HepG2 (cell line): ENCODE data around the gene PWWP2A. TPM values are rescaled to one million over a fixed set of nuclear protein-coding genes. Genes with fewer than 3 reads are reported as not detected.

Source experiments
- ATAC-seq: fragments of 200-7000 bp; cut with Tn5 transposase; 3 replicates; pipeline ENCODE4 v1.9.1; 2020; ENCODE audit warnings: mild to moderate bottlenecking, moderate library complexity
- BruUV-seq: library from RNA; stranded (reverse); fragments of 400-500 nt; replicated peaks from 2 replicates; lab custom pipeline; 2021; lab: Mats Ljungman, UMichigan
- CTCF ChIA-PET: fragments of 300-600 bp; formaldehyde crosslinking; extraction: SDS; loops from one replicate; lab custom pipeline; 2021; ENCODE audit warnings: low total read pairs, inconsistent platforms, low intra/inter-chr PET ratio; lab: Yijun Ruan, JAX
- POLR2A ChIA-PET: fragments of 350-600 bp; sonication (Branson Sonifier 250); formaldehyde crosslinking; loops from one replicate; lab custom pipeline; 2020; ENCODE audit warnings: antibody characterized with exemption, inconsistent platforms; lab: Yijun Ruan, JAX
- DNase-seq: peaks from one replicate; pipeline ENCODE4 v3.0.0-alpha.2; 2015; ENCODE audit warnings: low spot score
- FAIRE-seq: peaks from 3 replicates; lab custom pipeline; 2011; peaks lifted over from hg19 to GRCh38; lab: Jason Lieb, UNC
- H2AFZ ChIP-seq: one replicate; pipeline ENCODE4 v1.6.1; 2011; ENCODE audit warnings: low read length, inconsistent platforms
- H3K27ac ChIP-seq: fragments of 300-600 bp; 3 replicates; pipeline ENCODE4 v1.8.0; 2011; ENCODE audit warnings: mixed run types, mild to moderate bottlenecking, mixed read lengths, low read length, inconsistent platforms; ENCODE audit not compliant: insufficient read depth; ENCODE audit errors: extremely low read length
- H3K27me3 ChIP-seq, 2 experiments: fragments of 200-600 bp in 1 of 2; 2 replicates in 1 of 2; 3 replicates in 1 of 2; pipeline versions ENCODE4 v1.6.0 to v1.8.0; 2011; ENCODE audit warnings: low read length in 2 of 2, mild to moderate bottlenecking in 2 of 2, moderate library complexity in 2 of 2, inconsistent platforms in 1 of 2; ENCODE audit not compliant: insufficient read depth in 2 of 2, control insufficient read depth in 1 of 2
- H3K36me3 ChIP-seq, 2 experiments: fragments of 200-600 bp in 1 of 2; replicated peaks in 1 of 2; 2 replicates in 1 of 2; 3 replicates in 1 of 2; pipeline versions ENCODE4 v1.5.1 to v1.8.0; 2011; ENCODE audit warnings: low read length in 2 of 2, inconsistent platforms in 1 of 2; ENCODE audit not compliant: insufficient read depth in 2 of 2, control insufficient read depth in 1 of 2
- H3K4me1 ChIP-seq: 2 replicates; pipeline ENCODE4 v1.5.1; 2012; ENCODE audit warnings: low read length, inconsistent platforms; ENCODE audit not compliant: insufficient read depth
- H3K4me2 ChIP-seq: 2 replicates; pipeline ENCODE4 v1.6.0; 2011; ENCODE audit warnings: low read depth, low read length, inconsistent platforms
- H3K4me3 ChIP-seq, 3 experiments: fragments of 200-600 bp in 1 of 3; sonication (generic), shearing (Covaris generic) in 1 of 3; replicated peaks in 1 of 3; 2 replicates each; pipeline ENCODE4 v1.5.1; 2011 to 2016; ENCODE audit warnings: low read length in 3 of 3, inconsistent platforms in 2 of 3, low read depth in 2 of 3, mild to moderate bottlenecking in 2 of 3, control low read depth in 1 of 3, mixed read lengths in 1 of 3; ENCODE audit not compliant: insufficient read depth in 1 of 3
- H3K79me2 ChIP-seq: one replicate; pipeline ENCODE4 v1.6.1; 2011; ENCODE audit warnings: low read length, inconsistent platforms; ENCODE audit not compliant: insufficient read depth
- H3K9ac ChIP-seq: 2 replicates; pipeline ENCODE4 v1.6.0; 2011; ENCODE audit warnings: mild to moderate bottlenecking, low read depth, low read length, inconsistent platforms; ENCODE audit not compliant: insufficient read depth
- H3K9me3 ChIP-seq: 2 replicates; pipeline ENCODE4 v1.5.1; 2012; ENCODE audit warnings: mild to moderate bottlenecking, low read length
- H4K20me1 ChIP-seq: 2 replicates; pipeline ENCODE4 v1.6.0; 2011; ENCODE audit warnings: inconsistent platforms, mild to moderate bottlenecking, low read length, moderate library complexity; ENCODE audit not compliant: insufficient read depth
- HIC2 ChIP-seq: sonication (generic); formaldehyde crosslinking; IDR thresholded peaks from 2 replicates; pipeline ENCODE4 v1.9.0; 2022; ENCODE audit warnings: low read depth, missing genetic modification reagents
- RBM22 ChIP-seq: fragments of 200-400 bp; formaldehyde crosslinking; optimal IDR thresholded peaks from 2 replicates; pipeline ENCODE3; 2017; ENCODE audit warnings: mild to moderate bottlenecking, low read length, moderate library complexity
- ZNF12 ChIP-seq: sonication (generic); formaldehyde crosslinking; IDR thresholded peaks from 2 replicates; pipeline ENCODE4 v1.5.0; 2020; ENCODE audit warnings: missing genetic modification reagents
- WGBS: methylation state at CpG from one replicate; pipeline ENCODE4 v1.1.6; 2017; ENCODE audit warnings: low lambda C conversion rate; 5-methylcytosine and 5-hydroxymethylcytosine counted together
- in situ Hi-C: cut with HindIII; loops from 2 replicates; pipeline ENCODE4 v1.10.0; 2017; ENCODE audit warnings: low pct_unique_long_range_greater_than_20kb; ENCODE audit not compliant: extremely low pct_ligation_motif_present
- intact Hi-C: fragments of 100-400 bp; cut with micrococcal nuclease; formaldehyde crosslinking; loops from one replicate; pipeline ENCODE4 v1.10.0; 2022; ENCODE audit not compliant: unreplicated experiment
- polyA plus RNA-seq, 8 experiments: library from polyadenylated mRNA; depleted of rRNA in 3 of 8; stranded (reverse) in 7 of 8; unstranded in 1 of 8; fragments of >200 nt; fragmentation: Illumina TruSeq in 4 of 8; extraction: Trizol in 4 of 8; gene quantifications; 2 replicates each; pipeline versions ENCODE4 v1.2.1 to v1.2.3, GENCODE V29; 2011 to 2016; ENCODE audit warnings: low read depth in 4 of 8, missing spikeins in 1 of 8, mixed read lengths in 1 of 8; ENCODE audit not compliant: insufficient read depth in 1 of 8
- total RNA-seq, 5 experiments: library from RNA; depleted of rRNA; stranded (reverse); fragments of >200 nt; fragmentation: Illumina TruSeq; extraction: Trizol; gene quantifications; 2 replicates each; pipeline ENCODE4 v1.2.3, GENCODE V29; 2016; ENCODE audit warnings: low read depth in 1 of 5

PWWP2A gene
- total and polyA plus RNA-seq, 2 of the 13 experiments (the other 11 are each of a cell fraction or from before 2014, with no cell fraction given), result 7.3 to 16.9 TPM

GRCh38 chr5:160165137-160166068, 46.2 kb upstream of the PWWP2A start (continued):
- no peak; the same call in 1 of the 2 replicates for TF ChIP-seq HIC2

- ChIA-PET CTCF (no interaction called here), POLR2A (no interaction called here)
- Histone ChIP-seq H3K27ac (no peak overlapping the region), H3K9ac (no peak overlapping the region), H3K4me1 (peaks cover 42% of the 10 kb centered on the region), H4K20me1 (no peaks in the 10 kb centered on the region), H3K4me3 (no peak overlapping the region), H2AFZ (no peak overlapping the region), H3K36me3 (no peaks in the 10 kb centered on the region), H3K4me2 (no peak overlapping the region), H3K79me2 (no peaks in the 10 kb centered on the region), H3K27me3 (peaks cover 0 to 7% of the 10 kb centered on the region in 2 experiments; a peak in 1 of 5 replicates), H3K9me3 (no peaks in the 10 kb centered on the region)
- no peak for FAIRE-seq
- intact Hi-C loops (no loop called here), in situ Hi-C loops (no loop called here)
- WGBS, result 68% methylated on average over 7 of the region's 7 CpGs
- TF ChIP-seq RBM22, result no peak
- TF ChIP-seq ZNF12 (CRISPR knock-in tag), result no peak
- BruUV-seq, result no TSS peak
- no peak for ATAC-seq
- no peak for DNase-seq
Measured at GRCh38 chr5:160162910-160163309, 43.7 kb upstream of the PWWP2A start.
